Progenitor cell of endocrine pancreas (in vitro differentiated cells): ENCODE data around the gene FOXP1. TPM values are rescaled to one million over a fixed set of nuclear protein-coding genes. Genes with fewer than 3 reads are reported as not detected.
A peak's percentile ranks its signal among the peaks of the same experiment; 100 is the strongest.

Experiments used
- DNase-seq: peaks from one replicate; pipeline ENCODE4 v3.0.0; 2021; ENCODE audit warnings: low spot score; ENCODE audit not compliant: unreplicated experiment
- H3K27ac Mint-ChIP-seq: 2 replicates; pipeline ENCODE4 v1.8.0; 2021; ENCODE audit warnings: mild to moderate bottlenecking, moderate library complexity, mixed read lengths
- H3K27me3 Mint-ChIP-seq: 2 replicates; pipeline ENCODE4 v1.8.0; 2021; ENCODE audit warnings: mixed read lengths
- H3K36me3 Mint-ChIP-seq: 2 replicates; pipeline ENCODE4 v1.8.0; 2022; ENCODE audit warnings: mixed read lengths; ENCODE audit not compliant: insufficient read depth
- H3K4me1 Mint-ChIP-seq: 2 replicates; pipeline ENCODE4 v1.8.0; 2021; ENCODE audit warnings: low read depth, mixed read lengths
- H3K4me3 Mint-ChIP-seq: 2 replicates; pipeline ENCODE4 v1.8.0; 2021; ENCODE audit warnings: low read depth, mild to moderate bottlenecking, moderate library complexity, mixed read lengths
- H3K9me3 Mint-ChIP-seq: 2 replicates; pipeline ENCODE4 v1.8.0; 2021; ENCODE audit warnings: low read depth, mixed read lengths
- CTCF ChIP-seq: fragments of 200-600 bp; sonication (generic); IDR thresholded peaks from one replicate; pipeline ENCODE4 v1.5.0; 2021; ENCODE audit warnings: antibody characterized with exemption, mild to moderate bottlenecking; ENCODE audit not compliant: unreplicated experiment
- total RNA-seq: library from RNA; stranded (reverse); gene quantifications from 2 replicates; pipeline ENCODE4 v1.2.1, GENCODE V29; 2021

Gene FOXP1
- total RNA-seq, 1 donor from 2014 or later = 242 TPM

- no peak for TF ChIP-seq CTCF
- H3K4me3 Mint-ChIP-seq = no peak overlapping the region
- no peak for DNase-seq
- H3K27ac Mint-ChIP-seq = no peak overlapping the region
- H3K9me3 Mint-ChIP-seq = no peaks in the 10 kb centered on the region
- peaks cover 29% of the 10 kb centered on the region for H3K4me1 Mint-ChIP-seq
- H3K27me3 Mint-ChIP-seq = no peaks in the 10 kb centered on the region
- peaks cover 5% of the 10 kb centered on the region for H3K36me3 Mint-ChIP-seq
These were observed 40.0 kb downstream of the FOXP1 start for GRCh38 chr3:71543371-71544016.

GRCh38 chr3:71542521-71543370 lies 40.8 kb downstream of the FOXP1 start:
- no peak for TF ChIP-seq CTCF
- Mint-ChIP-seq H3K27me3 (no peaks in the 10 kb centered on the region), H3K27ac (peak overlapping the region; percentile 64), H3K4me1 (peaks cover 24% of the 10 kb centered on the region), H3K36me3 (peaks cover 6% of the 10 kb centered on the region), H3K4me3 (no peak overlapping the region), H3K9me3 (no peaks in the 10 kb centered on the region)
- DNase-seq = no peak

- Mint-ChIP-seq H3K27ac (no peak overlapping the region), H3K4me1 (peaks cover 24% of the 10 kb centered on the region), H3K9me3 (no peaks in the 10 kb centered on the region), H3K27me3 (no peaks in the 10 kb centered on the region), H3K4me3 (no peak overlapping the region), H3K36me3 (peaks cover 6% of the 10 kb centered on the region)
- no peak for DNase-seq
- no peak for TF ChIP-seq CTCF
These were observed 42.2 kb downstream of the FOXP1 start for GRCh38 chr3:71541313-71541712.

GRCh38 chr3:71537211-71537611 lies 46.3 kb downstream of the FOXP1 start:
- Mint-ChIP-seq H3K27ac (no peak overlapping the region), H3K4me3 (no peak overlapping the region), H3K9me3 (peaks cover 6% of the 10 kb centered on the region), H3K4me1 (peaks cover 18% of the 10 kb centered on the region), H3K36me3 (peaks cover 18% of the 10 kb centered on the region), H3K27me3 (no peaks in the 10 kb centered on the region)
- DNase-seq = no peak
- TF ChIP-seq CTCF = no peak

GRCh38 chr3:71536376-71536965 lies 47.1 kb downstream of the FOXP1 start:
- peaks cover 6% of the 10 kb centered on the region for H3K9me3 Mint-ChIP-seq
- H3K27me3 Mint-ChIP-seq = no peaks in the 10 kb centered on the region
- H3K27ac Mint-ChIP-seq = no peak overlapping the region
- H3K4me1 Mint-ChIP-seq = peaks cover 15% of the 10 kb centered on the region
- no peak for TF ChIP-seq CTCF
- no peak overlapping the region for H3K4me3 Mint-ChIP-seq
- H3K36me3 Mint-ChIP-seq = peaks cover 24% of the 10 kb centered on the region
- DNase-seq = no peak
